ENCODE results near the gene EXOC3L4.

Gene EXOC3L4

DNA sequence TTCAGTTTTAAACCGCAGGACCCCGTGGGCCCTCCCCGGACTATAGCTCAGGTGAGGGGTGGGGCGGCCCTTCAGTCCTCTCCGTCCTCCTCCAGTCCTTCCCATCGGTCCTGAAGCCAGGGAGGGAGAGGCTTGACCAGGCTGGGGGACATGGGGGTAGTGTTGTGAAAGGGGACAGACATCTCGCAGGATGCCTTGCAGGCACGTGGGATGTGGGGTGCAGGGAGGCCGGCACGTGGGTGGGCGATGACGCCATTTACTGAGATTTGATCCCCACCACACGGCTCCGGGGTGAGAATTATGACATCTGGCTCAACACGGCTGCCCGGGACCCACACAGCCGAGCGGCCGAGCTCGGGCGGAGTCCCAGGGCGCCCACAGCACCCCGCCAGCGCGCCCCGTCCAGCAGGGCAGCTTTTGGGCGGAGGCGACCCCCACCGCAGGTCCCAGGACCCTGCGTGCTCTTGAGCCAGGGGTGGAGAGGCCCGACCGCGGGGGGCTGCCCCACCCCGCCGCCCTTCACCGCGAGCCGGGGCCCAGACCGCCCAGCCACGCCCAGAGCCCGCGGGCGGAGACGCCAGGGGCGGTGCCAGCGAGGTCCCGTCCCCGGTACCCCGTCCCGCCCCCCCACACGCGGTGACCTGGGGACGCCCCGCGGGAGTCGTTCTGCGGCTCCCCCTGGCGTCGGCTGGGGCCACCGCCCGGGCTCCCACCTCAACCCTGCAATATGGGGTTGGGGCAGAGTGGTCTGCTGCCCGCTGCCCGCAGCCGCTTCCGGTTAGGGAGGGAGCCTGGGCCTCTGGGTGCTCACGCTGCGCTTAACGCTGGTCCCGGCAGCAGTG is 3.3 kb upstream of the EXOC3L4 start:
- no peak for DNase-seq (ENCODE audit: low read depth, low spot score)

DNA sequence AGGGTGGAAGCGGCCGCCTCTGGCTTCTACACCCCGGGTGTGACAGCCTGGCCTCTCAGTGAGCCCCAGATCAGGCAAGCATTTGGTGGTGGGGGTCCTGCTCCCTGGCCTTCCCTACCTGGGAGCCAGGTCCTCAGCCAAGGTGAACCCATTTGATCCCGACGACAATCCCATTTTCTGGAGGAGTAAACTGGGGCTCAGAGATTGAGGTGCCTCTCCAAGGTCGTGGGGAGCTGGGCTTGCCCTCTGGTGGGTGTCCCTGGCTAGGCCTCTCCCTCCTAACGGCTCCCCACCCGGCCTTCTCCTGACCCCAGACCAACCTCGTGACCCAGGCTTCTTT is 2.7 kb upstream of the EXOC3L4 start:
- DNase-seq (ENCODE audit: low read depth, low spot score), result no peak

DNA sequence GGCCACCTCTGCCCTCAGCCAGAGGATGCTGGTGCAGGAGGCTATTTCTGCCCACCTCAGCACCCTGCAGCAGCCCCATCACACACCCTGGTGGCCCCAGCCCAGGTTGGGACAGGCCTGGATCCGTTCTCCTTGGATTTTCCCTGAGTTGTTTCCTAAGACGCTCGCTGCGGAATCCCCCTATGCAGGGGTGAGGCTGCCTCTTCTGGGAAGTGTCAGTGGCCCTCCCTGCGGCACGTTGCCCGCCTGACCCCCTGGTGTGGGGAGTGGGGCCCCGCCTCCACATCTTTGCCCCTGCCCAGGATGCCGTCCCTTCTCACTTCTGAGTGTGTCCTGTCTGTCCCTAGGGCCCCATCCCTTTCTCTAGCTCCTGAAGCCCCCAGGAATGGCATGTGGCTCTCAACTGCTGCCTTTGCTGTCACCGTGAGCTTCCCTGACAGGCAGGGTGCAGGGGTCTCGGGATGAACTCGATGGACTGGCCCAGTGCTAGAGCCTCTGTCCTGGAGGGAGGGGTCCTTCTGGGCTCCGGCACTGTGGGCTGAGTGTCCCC is 594 bp upstream of the EXOC3L4 start:
- DNase-seq (ENCODE audit: low read depth, low spot score), result no peak

DNA sequence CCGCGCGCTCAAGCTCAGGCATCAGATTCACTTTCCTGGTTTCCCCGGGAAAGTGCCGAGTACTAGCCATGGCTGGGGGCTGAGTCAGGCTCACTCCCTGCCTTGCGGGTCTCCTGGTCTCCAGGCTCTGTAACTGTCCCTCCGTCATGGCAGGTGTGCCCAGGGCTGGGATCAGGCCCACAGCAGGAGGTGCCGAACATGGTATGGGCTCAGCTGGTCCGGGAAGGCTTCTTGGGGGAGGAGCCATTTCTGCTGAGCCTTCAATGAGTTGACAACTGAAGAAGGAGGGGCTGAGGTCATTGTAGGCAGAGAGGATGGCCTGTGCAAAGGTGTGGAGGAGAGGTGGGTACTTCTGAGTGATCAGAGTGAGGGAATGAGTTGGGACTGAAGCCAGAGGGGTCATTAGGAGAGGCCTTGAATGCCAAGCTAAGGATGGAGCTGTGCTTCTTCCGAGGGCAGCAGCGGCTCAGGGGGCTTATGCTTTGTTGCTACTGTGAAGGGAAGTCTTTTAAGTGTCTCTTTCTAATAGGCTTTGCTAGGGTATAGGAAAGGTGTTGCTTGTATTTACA is 769 bp downstream of the EXOC3L4 start:
- no peak for DNase-seq (ENCODE audit: low read depth, low spot score)

DNA sequence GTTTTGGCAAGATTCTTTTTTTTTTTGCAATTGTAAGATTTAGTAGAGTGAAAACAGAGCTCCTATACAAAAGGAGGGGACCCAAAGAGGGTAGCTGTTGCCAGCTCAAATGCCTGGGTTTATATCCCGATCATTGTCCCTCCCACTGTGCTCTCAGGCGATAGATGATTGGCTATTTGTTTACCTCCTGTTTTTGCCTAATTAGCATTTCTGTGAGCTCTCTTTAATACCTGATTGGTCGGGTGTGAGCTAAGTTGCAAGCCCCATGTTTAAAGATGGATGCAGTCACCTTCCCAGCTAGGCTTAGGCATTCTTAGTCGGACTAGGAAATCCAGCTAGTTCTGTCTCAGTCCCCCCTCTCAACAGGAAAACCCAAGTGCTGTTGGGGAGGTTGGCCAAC is 1.9 kb downstream of the EXOC3L4 start:
- no peak for DNase-seq (ENCODE audit: low read depth, low spot score)

DNA sequence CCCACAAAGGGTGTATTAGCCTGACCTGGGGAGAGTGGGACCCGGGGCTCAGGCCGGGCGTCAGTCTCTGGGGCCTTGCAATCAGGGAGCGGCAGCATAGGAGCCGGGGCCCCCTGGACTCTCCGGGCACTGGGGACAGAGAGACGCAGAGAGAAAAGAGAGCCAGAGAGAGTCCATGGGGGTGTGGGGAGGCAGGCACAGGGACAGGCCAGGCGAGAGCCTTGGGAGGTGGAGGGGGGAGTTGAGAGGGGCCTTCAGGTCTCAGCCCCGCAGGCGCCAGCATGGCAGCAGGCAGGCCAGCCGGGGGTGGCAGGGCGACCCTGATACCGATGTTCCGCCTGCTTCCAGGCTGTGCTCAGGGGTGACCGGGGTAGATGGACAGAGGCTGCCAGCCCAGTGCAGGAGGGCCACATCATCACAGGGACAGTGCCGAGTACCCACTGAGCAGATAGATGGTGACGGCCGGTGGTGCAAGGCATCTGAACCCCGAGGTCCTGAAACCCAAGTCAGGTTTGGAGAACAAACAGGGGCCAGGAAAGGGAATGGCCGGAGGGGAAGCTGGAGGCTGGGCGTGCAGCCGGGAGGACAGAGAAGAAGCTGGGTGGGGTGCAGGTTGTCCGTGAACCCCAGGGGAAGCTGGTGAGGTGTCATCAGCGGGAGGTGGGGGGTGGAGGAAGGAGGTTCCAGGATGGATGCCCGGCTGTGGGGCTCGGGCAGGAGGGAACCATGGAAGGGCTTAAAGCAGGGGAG is 2.9 kb downstream of the EXOC3L4 start:
- DNase-seq (ENCODE audit: low read depth, low spot score), result no peak

DNA sequence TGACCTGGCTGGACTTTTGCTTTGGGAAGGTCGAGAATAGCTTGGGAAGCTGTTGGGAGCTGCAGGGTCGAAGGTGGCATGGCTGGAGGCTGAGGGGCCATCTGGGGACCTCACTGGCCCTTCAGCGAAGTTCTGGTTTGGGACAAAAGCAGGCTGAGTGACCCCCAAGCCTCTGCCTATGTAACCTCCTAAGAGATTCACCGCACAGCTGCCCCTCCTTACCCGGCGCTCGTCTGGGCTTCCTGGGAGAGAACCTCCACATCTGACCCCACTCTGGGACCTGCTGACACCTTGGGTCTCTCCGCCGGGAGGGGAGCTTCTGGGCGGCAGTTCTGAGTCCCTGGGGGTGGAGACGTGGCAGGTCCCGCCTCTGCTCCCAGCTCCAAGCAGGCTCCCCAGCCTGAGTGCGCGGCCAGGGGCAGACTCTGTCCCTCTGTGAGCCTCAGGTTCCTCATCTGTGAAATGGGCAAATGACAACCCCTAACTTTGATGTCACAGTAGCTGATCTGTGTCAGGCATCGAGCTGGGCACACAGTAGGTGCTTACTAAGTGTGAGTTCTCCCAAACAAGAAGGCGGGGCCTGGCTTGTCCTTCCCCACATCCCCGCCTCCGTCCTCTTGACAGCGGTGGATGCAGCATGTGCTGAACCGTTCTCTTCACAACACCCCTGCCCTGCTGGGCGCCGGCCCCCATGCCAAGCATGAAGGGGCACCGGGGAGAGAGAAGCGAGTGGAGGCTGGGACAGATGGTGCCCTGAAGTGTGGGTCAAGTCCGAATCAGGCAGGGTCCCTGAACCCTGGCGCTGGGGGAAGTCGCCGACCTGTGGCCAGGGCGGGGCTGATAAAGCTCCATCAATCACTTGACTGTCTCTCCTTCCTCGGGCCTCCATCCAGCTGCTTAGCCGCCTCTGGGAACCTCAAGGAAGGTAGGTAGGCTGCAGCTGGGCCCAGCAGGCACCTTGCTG is 3.8 kb downstream of the EXOC3L4 start:
- DNase-seq (ENCODE audit: low read depth, low spot score), result no peak

DNA sequence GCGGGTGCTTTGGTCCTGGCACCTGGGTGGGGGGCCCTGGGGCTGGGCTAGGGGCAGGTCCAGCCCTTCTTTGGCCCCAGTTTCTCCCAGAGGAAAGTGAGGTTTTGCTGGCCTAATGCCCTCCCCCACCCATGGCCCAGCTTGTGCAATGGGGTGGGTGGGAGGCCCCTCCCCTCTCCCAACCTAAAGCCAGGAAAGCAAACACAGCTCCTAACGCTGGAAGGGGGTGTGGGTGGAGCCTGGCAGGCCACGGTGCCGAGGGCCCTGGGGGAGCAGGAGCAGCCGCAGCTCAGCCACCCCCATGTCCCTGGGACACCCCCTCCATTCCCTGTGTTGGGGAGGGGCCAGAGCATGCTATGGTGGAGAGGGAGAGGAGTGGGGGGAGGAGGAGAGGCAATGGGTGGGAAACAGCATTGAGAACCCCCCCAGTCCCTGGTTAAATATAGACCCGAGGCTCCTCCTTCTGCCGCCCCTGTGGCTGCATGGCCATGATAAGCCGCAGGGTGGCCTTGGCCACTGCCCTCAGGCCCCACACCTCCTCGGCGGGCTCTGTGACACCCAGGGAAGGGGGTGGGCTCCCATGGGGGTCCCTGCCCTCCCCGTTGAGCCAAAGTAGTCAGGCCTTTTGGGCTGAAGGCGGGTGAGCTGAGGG is 4.7 kb downstream of the EXOC3L4 start:
- no peak for DNase-seq (ENCODE audit: low read depth, low spot score)

DNA sequence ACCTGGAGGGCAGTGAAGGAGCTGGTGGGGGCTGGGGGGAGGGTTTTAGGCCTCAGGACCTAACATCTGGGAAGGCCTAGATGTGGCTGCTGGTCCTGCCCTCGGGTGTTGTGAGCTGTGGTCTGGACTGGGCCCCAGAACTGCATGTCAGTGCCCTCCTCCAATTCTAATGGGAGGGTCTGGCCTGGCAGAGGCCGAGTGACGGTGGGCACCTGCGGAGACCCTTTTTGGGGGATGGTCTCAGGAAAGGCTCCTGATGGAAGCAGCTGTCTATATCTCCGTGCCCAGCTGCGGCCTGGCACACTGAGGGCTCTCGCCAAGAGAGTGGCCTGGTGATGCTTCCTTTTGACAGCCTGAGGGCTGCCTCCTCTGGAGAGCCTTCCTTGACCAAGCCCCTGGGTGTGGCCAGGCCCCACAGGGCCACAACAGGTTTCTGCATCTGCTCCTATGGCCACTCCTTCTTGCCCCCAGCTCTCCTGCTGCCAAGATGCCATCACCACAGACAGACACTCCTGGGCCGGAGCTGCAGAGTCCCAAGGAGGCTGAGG is 5.3 kb downstream of the EXOC3L4 start:
- DNase-seq (ENCODE audit: low read depth, low spot score), result no peak

DNA sequence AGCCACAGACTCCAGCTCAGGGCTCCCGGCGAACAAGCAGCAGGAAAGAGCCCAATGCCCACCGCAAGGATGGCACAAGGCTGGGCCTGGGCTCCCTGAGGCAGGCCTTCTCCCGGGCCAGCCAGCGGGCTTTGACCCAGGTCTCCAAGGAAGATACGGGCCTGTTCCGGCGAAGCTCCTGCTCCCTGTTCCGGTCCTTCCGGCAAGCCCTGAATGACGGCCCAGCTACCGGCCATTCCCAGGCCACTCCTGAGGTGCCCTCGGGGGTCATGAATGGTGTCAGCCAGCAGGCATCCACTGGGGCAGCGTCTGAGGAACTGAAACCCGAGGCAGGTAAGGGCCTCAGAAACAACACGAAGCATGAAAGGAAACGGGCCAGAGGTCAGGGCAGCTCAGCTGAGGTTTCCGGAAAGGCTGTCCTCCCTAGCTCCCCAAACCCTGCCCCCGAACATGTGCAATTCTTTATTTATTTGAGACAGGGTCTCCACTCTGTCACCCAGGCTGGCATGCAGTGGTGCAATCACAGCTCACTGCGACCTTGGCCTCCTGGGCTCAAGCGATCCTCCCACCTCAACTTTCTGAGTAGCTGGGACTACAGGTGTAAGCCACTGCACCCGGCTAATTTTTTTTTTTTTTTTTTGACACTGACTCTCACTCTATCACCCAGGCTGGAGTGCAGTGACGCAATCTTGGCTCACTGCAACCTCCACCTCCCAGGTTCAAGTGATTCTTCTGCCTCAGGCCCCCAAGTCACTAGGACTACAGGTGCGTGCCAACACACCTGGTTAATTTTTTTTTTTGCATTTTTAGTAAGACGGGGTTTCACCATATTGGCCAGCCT is 6.0 kb downstream of the EXOC3L4 start:
- DNase-seq (ENCODE audit: low read depth, low spot score), result no peak

DNA sequence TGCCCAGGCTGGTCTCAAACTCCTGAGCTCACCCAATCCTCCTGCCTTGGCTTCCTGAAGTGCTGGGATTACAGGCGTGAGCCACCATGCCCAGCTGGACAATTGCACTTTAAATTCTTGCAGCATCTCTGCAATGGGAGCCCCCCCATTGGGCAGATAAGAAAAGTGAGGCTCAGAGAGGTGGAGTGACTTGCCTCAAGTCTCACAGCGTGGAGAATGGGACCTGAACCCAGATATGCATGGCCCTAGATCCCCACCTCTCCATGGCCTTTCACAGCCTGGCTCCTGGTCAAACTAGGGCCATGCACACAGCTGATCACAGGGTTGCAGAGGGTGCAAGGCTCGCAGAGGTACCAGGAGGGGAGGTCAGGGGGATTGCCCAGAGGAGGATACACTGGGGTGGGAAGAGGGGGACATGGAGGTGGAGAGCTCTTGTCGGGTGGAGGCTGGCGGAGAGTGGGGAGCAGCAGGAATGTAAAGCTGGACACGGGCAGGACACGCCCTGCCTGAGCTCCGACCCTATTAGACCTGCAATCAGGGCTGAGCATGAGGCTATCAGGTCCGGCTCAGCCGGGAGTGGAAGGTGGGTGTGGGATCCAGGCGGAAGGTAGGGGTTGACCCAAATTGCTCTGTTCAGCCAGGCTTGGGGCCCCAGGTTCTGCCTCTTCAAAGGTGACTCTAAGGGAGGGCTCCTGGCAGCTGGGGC is 6.9 kb downstream of the EXOC3L4 start:
- no peak for DNase-seq (ENCODE audit: low read depth, low spot score)

DNA sequence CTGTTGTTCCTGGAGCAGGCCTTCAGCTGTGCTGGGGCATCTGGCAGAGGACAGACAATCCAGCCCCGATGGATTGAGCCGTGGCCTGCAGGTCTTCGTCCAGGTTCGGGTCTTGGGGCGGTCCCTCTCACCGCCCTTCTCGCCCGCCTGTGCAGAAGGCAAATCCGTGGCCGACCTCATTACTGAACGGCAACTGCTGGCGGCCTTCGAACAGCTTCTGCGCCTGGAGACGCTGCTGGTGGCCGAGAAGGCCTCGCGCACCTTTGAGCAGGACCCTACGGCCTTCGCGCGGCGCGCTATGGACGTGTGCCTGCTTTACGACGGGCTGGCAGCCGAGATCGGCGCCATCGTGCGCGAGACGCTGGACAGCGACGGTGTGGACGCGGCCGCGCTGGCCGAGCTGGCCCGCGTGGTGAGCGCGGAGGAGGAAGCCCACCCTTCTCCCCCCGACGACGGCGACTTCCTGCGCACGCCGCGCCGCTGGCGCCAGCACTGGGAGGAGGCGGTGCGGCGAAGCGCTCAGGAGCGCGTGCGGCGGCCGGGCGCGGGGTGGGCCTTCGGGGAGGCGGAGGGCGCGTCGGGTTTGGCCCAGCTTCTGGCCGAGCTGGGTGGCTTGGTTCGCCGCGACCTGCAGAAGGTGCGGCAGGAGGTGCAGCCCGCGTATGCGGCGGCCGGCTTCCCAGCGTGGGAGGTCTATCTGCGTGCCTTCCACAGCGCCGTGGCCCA is 7.6 kb downstream of the EXOC3L4 start:
- no peak for DNase-seq (ENCODE audit: low read depth, low spot score)

DNA sequence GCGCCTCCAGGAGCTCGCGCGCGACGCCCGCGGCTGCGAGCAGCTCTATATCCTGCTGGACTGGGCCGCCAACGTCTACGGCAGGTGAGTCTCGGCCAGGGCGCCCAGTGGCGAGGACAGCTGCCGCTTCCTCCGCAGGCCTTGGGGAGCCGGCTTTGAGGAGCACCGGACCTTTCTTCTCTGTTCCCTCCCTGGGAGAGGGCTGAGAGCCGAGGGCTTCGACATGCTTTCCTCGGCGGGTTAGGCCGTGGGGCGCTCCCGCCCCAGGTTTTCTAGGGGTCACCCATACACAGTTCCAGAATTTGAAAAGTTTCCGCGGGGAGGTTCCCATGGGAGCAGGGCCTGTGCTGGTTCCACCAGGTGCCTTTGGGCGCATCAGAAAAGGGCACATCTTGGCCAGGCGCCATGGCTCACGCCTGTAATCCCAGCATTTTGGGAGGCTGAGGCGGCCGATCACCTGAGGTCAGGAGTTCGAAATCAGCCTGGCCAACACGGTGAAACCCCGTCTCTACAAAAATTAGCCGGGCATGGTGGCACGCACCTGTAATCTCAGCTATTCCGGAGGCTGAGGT is 8.2 kb downstream of the EXOC3L4 start:
- no peak for DNase-seq (ENCODE audit: low read depth, low spot score)

DNA sequence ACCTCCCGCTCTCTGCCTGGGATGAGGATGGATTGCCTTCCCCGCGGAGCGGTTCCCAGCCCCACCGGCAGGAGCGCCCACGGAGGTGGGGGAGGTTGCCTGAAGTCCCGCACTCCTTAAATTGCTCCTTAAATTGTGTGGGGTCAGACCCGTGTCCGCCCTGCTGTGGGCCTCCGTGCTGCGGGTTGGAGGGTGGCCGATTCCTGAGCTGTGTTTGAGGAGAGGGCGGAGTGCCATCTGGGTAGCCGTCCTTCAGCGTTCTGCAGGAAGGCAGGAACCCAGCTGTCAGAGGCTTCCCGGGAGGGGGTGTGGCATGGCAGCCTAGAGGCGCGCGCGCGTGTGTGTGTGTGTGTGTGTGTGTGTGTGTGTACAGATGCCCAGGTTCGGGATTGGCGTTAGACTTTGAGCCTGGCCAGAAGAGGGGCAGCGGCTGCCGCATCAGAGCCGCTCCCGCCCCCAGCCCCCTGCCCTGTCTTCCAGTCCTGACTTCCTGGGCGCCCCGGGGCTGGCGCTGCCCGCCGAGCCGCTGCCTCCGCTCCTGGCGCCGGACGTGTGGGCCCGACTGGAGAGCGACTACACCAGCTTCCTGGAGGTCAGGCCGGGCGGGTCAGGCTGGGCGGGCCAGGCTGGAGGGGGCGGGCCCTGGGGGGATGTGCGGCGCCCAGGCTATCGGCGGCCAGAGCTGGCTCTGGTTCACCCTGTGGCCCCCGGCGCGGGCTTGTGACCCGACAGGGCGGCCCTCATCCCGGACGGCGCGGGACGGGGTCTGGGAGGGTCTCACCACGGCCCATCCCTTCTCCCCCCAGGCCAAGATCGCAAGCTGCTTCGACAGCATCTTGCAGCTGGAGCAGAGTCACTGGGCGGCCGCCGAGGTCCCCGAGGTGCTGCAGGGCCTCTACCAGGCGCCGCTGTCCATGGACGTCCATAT is 9.2 kb downstream of the EXOC3L4 start:
- no peak for DNase-seq (ENCODE audit: low read depth, low spot score)

DNA sequence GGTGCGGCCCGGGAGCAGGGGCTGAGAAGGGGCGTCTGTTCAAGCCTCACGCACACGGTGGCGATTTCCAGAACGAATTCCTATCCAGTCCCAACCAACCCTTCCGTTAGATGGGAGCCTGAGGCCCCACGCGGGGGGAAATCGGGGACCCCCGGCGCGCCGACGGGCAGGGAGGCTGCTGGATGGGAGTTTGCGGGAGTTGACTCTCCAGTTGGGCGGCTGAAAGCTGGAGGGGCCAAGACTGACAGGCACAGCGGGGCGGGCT is 9.8 kb downstream of the EXOC3L4 start:
- DNase-seq (ENCODE audit: low read depth, low spot score), result no peak

DNA sequence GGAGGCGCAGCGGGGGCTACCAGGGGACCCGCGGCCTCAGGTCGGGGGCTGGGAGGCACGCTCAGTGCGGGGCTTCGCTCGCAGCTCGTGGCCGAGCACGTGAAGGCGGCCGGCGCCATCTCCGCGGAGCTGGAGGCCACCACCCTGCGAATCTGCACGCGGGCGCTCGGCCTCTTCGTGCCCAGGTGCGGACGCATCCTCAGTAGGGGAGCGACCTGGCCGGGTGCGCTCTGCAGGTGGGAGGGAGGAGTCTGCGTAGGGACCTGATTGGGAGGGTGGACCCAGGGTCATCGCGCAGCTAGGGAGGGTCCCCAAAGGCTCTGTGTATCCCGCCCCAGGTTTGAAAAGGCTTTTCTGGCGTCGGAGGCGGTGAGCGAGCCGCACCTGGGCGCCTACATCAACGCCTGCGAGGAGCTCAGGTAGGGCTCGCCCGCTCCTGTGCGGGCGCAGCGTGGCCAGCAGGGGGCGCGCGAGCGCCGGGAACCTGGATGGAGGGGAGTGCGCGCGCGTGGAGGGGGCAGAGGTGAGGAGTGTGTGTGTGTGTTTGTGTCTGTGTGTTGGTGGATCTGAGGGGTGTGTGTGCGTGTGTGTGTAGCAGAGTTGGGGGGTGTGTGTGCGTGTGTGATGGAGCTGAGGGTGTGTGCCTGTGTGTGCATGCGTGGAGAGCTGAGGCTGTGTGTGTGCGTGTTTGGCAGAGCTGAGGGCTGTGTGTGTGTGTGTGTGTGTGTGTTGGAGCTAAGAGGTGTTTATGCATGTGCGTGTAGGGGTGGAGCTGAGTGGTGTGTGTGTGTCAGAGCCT is 10.3 kb downstream of the EXOC3L4 start:
- no peak for DNase-seq (ENCODE audit: low read depth, low spot score)
